Measurements from ENCODE around the gene CNGA4. TPM values are rescaled to one million over a fixed set of nuclear protein-coding genes. Genes with fewer than 3 reads are reported as not detected.
A peak's percentile ranks its signal among the peaks of the same experiment; 100 is the strongest.

Gene CNGA4
- total and polyA plus RNA-seq, 2 of the 4 experiments (the other 2 are of a cell fraction): under 0.01 to 0.12 TPM

DNA sequence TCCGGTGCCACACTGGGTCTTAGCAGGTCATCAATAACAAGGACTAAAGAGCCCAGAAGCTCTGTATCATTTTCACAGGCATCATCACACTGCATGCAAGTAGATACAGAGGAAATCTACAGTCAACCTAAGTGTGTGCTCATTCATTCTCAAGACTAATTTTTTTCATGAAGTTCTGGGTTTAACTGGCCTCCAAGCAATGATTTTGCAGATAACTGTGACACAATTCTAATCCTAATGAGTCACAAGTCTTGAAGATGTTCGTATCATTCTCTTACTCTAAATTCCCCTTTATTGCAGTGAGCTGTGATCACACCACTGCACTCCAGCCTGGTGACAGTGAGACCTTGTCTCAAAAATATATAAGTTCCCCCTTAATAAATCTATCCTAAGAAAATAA is 37.4 kb upstream of the CNGA4 start:
- Histone ChIP-seq H2BK15ac (ENCODE audit: low read depth, low read length) (no peak overlapping the region), H4K5ac (ENCODE audit: low read depth, low read length) (no peak overlapping the region), H3K9ac (ENCODE audit: low read depth, low read length) (no peak overlapping the region), H2AK9ac (replicated peaks; ENCODE audit: low read depth, low read length, poor library complexity) (no peak overlapping the region), H3K14ac (replicated peaks; ENCODE audit: low read depth, low read length) (no peak overlapping the region), H4K91ac (ENCODE audit: insufficient read depth, low read depth, low read length) (no peak overlapping the region), H3K23ac (ENCODE audit: low read depth, low read length) (no peak overlapping the region), H3K27ac (ENCODE audit: insufficient read depth, low read length) (no peak overlapping the region), H2AK5ac (ENCODE audit: low read depth, low read length) (no peak overlapping the region), H3K4me1 (ENCODE audit: control insufficient read depth, insufficient read depth, low read length) (peaks cover 2% of the 10 kb centered on the region; the same call in 1 of the 2 replicates), H3K36me3 (ENCODE audit: control insufficient read depth, insufficient read depth, low read length) (peaks cover 2% of the 10 kb centered on the region; the same call in 1 of the 2 replicates), H4K20me1 (ENCODE audit: insufficient read depth, low read length) (no peaks in the 10 kb centered on the region), H2BK20ac (ENCODE audit: low read depth, low read length) (no peak overlapping the region), H2BK120ac (ENCODE audit: low read depth, low read length) (no peak overlapping the region), H3K18ac (ENCODE audit: low read depth, low read length) (no peak overlapping the region), H3K9me3 (ENCODE audit: control insufficient read depth, insufficient read depth, low read length) (no peaks in the 10 kb centered on the region), H3K27me3 (ENCODE audit: control insufficient read depth, insufficient read depth, low read length) (no peaks in the 10 kb centered on the region), H3K56ac (ENCODE audit: extremely low read depth, insufficient read depth, low read length) (no peak overlapping the region), H2BK5ac (ENCODE audit: low read depth, low read length, poor library complexity, severe bottlenecking) (no peak overlapping the region), H3K9me1 (ENCODE audit: insufficient read depth, low read length) (no peaks in the 10 kb centered on the region), H3K4me2 (ENCODE audit: low read depth, low read length) (no peak overlapping the region), H4K8ac (ENCODE audit: low read depth in 2 of 2, low read length in 2 of 2) (no peak overlapping the region), H3K4me3 (ENCODE audit: insufficient read depth, low read depth, low read length) (no peak overlapping the region), H3K79me1 (ENCODE audit: low read depth in 1 of 2, low read length in 2 of 2) (no peaks in the 10 kb centered on the region), H2AFZ (replicated peaks; ENCODE audit: low read length, poor library complexity) (no peak overlapping the region), H3K4ac (ENCODE audit: low read depth, low read length) (no peak overlapping the region)
- ATAC-seq (ENCODE audit: low read depth): no peak
- peak; percentile 25 for DNase-seq
- in situ Hi-C loops (cut with MboI; ENCODE audit: low sequenced_read_pairs) (no loop called here), dilution Hi-C loops (cut with HindIII; ENCODE audit: low sequenced_read_pairs, unreplicated experiment) (no loop called here), intact Hi-C loops (cut with micrococcal nuclease) (no loop called here)
- POLR2A ChIA-PET (ENCODE audit: unreplicated experiment): no interaction called here
- no peak for TF ChIP-seq CHD1 (IDR thresholded peaks at IDR 0.05; ENCODE audit: low read depth, low read length)
- no peak for TF ChIP-seq RAD21 (IDR thresholded peaks at IDR 0.05; ENCODE audit: low read length)
- TF ChIP-seq NFE2L2 (IDR thresholded peaks at IDR 0.05; ENCODE audit: low read depth, low read length): no peak
- no peak for TF ChIP-seq RCOR1 (IDR thresholded peaks at IDR 0.05; ENCODE audit: insufficient replicate concordance, low read length)
- no peak for TF ChIP-seq CTCF (conservative IDR thresholded peaks at IDR 0.05; ENCODE audit: low read depth, low read length)
- TF ChIP-seq BHLHE40 (IDR thresholded peaks at IDR 0.05; ENCODE audit: low read depth, low read length): no peak
- TF ChIP-seq USF2 (IDR thresholded peaks at IDR 0.05; ENCODE audit: low read depth, low read length): no peak
- no peak for TF ChIP-seq CEBPB (IDR thresholded peaks at IDR 0.05; ENCODE audit: low read depth, low read length)
- no peak for TF ChIP-seq SMC3 (IDR thresholded peaks at IDR 0.05; ENCODE audit: low read depth, low read length)
- TF ChIP-seq, protein P1, sequence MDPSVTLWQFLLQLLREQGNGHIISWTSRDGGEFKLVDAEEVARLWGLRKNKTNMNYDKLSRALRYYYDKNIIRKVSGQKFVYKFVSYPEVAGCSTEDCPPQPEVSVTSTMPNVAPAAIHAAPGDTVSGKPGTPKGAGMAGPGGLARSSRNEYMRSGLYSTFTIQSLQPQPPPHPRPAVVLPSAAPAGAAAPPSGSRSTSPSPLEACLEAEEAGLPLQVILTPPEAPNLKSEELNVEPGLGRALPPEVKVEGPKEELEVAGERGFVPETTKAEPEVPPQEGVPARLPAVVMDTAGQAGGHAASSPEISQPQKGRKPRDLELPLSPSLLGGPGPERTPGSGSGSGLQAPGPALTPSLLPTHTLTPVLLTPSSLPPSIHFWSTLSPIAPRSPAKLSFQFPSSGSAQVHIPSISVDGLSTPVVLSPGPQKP (IDR thresholded peaks at IDR 0.05; ENCODE audit: borderline replicate concordance, low read depth, low read length): no peak
- no peak for TF ChIP-seq MAFK (IDR thresholded peaks at IDR 0.05; ENCODE audit: low read depth, low read length)
- no peak for TF ChIP-seq POLR2A (IDR thresholded peaks at IDR 0.05; ENCODE audit: low read depth, low read length)
- TF ChIP-seq RFX5 (IDR thresholded peaks at IDR 0.05; ENCODE audit: low read depth, low read length): no peak
- no peak for TF ChIP-seq FOS (IDR thresholded peaks at IDR 0.05; ENCODE audit: low read depth, low read length)
- TF ChIP-seq MXI1 (IDR thresholded peaks at IDR 0.05; ENCODE audit: borderline replicate concordance, low read depth, low read length): no peak
- TF ChIP-seq MAZ (IDR thresholded peaks at IDR 0.05; ENCODE audit: borderline replicate concordance, low read depth, low read length): no peak
- CTCF ChIA-PET: no interaction called here
- no CpG with 5 or more reads among the region's 2 CpGs for WGBS, 2 experiments (ENCODE audit: extremely low coverage in 2 of 2, insufficient read length in 1 of 2)
- no TSS peak for BruUV-seq (replicated peaks)
